Spleen (tissue), 7 donors: Measurements from ENCODE around the gene SCARB1.

ENCODE experiments used
- CTCF ChIP-seq, 11 experiments: fragments of 200-600 bp in 7 of 11; fragments of 450-650 bp in 4 of 11; sonication (generic) in 4 of 11; IDR thresholded peaks in 8 of 11; conservative IDR thresholded peaks in 3 of 11; 1 replicate in 7 of 11; 2 replicates in 4 of 11; pipeline versions ENCODE4 v1.4.0 to v1.8.0; 2016 to 2021; ENCODE audit warnings: antibody characterized with exemption in 11 of 11, inconsistent platforms in 4 of 11, mild to moderate bottlenecking in 1 of 11
- POLR2AphosphoS5 ChIP-seq, 3 donors: sonication (generic); formaldehyde crosslinking; IDR thresholded peaks; one replicate each; pipeline ENCODE4 v1.5.1; 2017; ENCODE audit warnings: antibody characterized with exemption in 3 of 3
- donor health status: DM: no; HTN: no; CAD: no; lungs with moderate emphysema.
- donor health status: DM: no; HTN: no; CAD: no.
- donor health status: DM: no; HTN: no; CAD: no.

GRCh38 chr12:124780752-124781685 lies 82.6 kb downstream of the SCARB1 start:
- TF ChIP-seq CTCF (IDR thresholded peaks at IDR 0.05 in 8 of 11, conservative IDR thresholded peaks at IDR 0.05 in 3 of 11) (no peak), POLR2AphosphoS5 (IDR thresholded peaks at IDR 0.05) (no peak)
